NT2/D1 (cell line): Measurements from ENCODE around the gene CERS6.

ENCODE experiments used
- SUZ12 ChIP-seq: IDR thresholded peaks from 2 replicates; pipeline ENCODE4 v1.6.1; 2011; ENCODE audit not compliant: insufficient read length, insufficient read depth; ENCODE audit errors: extremely low read depth
- YY1 ChIP-seq: IDR thresholded peaks from 2 replicates; pipeline ENCODE4 v1.6.1; 2011; ENCODE audit not compliant: insufficient read length, insufficient read depth

GRCh38 chr2:168514692-168515091, 58.6 kb downstream of the CERS6 start:
- TF ChIP-seq SUZ12 (no peak), YY1 (no peak)
